ENCODE results near the gene CLK1. TPM values are rescaled to one million over a fixed set of nuclear protein-coding genes. Genes with fewer than 3 reads are reported as not detected.

CLK1 gene
- total and polyA plus RNA-seq, 3 donors from 2014 or later, result 62.7 to 117 (median 107) TPM

DNA sequence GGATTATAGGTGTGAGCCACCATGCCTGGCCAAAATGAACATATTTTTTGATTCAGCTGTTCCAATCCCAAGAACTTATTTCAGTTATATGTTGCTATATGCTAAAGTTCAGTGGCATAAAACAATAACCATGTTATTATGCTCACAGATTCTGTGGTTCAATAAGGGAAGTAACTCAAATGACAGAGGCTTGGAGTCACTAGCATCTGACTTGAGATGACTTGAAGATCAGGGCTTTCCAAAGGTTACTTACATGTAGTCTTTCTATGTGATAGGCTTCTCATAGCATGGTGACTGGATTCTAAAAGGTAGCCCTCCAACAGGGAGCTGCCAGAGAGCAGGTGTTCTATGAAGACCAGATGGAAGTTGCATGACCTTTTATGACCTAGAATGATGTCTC is 17.2 kb downstream of the CLK1 start:
- Histone ChIP-seq H3K27me3 (no peaks in the 10 kb centered on the region), H3K9me3 (no peaks in the 10 kb centered on the region), H3K27ac (no peak overlapping the region), H3K4me1 (no peaks in the 10 kb centered on the region), H3K4me3 (no peak overlapping the region), H3K36me3 (ENCODE audit: low read depth, missing control alignments) (no peaks in the 10 kb centered on the region)
- TF ChIP-seq POLR2A (IDR thresholded peaks at IDR 0.05), result no peak
- no peak for TF ChIP-seq CTCF (IDR thresholded peaks at IDR 0.05)
- intact Hi-C loops (cut with DNase I; ENCODE audit: low total_unique reads), result no loop called here
- no peak for DNase-seq

DNA sequence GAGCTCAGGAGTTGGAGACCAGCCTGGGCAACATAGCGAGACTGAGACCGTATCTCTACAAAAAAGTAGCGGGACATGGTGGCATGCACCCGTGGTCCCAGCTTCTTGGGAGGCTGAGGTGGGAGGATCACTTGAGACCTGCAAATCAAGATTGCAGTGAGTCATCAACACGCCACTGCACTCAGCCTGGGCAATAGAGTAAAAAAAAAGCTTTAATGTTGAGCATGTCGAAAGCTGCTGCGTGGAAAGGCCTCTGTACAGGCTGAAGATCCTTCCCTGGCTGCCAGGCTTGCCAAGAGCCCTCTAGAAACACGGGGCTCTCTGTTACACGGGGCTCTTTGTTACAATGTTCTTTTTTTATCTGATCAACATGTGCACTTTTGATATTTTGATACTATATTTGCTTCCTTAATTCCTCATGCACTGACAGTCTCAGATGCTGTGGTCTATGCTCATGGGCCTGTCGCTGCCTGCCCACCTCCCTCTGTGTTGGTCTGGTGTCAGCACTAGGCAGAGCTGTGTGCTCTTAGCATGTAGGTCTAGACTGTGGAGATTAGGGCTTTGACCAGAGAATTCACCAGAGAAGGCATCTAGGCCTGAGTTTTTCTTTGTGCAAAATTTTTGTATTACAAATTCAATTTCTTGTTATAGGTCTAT is 18.7 kb downstream of the CLK1 start:
- TF ChIP-seq POLR2A (IDR thresholded peaks at IDR 0.05), result no peak
- no peak for TF ChIP-seq CTCF (IDR thresholded peaks at IDR 0.05)
- no peaks in the 10 kb centered on the region for H3K9me3 ChIP-seq
- 67 to 68% methylated on average over 10 of the region's 10 CpGs for WGBS, 2 donors
- peak; percentile 79 for DNase-seq
- intact Hi-C loops (cut with DNase I; ENCODE audit: low total_unique reads), result no loop called here
- H3K27me3 ChIP-seq, result no peaks in the 10 kb centered on the region
- no peaks in the 10 kb centered on the region for H3K36me3 ChIP-seq (ENCODE audit: low read depth, missing control alignments)
- H3K27ac ChIP-seq, result no peak overlapping the region
- no peak overlapping the region for H3K4me3 ChIP-seq
- no peaks in the 10 kb centered on the region for H3K4me1 ChIP-seq

DNA sequence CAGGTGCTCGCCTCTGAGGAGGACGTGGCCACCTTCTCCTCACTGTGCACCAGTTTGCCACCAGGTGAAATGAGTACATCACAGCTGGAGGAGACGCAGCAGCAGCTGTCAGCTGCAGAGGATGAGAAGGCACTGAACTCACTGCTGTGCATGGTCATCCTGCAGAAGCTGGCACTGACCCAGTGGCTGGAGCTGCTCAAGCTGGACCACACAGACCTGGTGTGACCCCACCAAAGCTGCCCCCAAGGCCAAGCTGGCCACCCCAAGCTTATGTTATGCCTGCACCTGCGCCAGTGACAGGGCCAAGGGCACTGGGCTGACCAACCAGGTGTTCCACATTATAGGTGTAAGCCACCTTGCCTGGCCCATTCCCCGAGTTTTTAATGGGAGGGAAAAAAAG is 19.3 kb downstream of the CLK1 start:
- Histone ChIP-seq H3K9me3 (no peaks in the 10 kb centered on the region), H3K4me1 (no peaks in the 10 kb centered on the region), H3K4me3 (no peak overlapping the region), H3K27me3 (no peaks in the 10 kb centered on the region), H3K36me3 (ENCODE audit: low read depth, missing control alignments) (no peaks in the 10 kb centered on the region), H3K27ac (no peak overlapping the region)
- TF ChIP-seq CTCF (IDR thresholded peaks at IDR 0.05) (no peak), POLR2A (IDR thresholded peaks at IDR 0.05) (no peak)
- DNase-seq, result no peak
- 90 to 95% methylated on average over 4 to 5 of the region's 5 CpGs for WGBS, 2 donors
- intact Hi-C loops (cut with DNase I; ENCODE audit: low total_unique reads), result no loop called here

DNA sequence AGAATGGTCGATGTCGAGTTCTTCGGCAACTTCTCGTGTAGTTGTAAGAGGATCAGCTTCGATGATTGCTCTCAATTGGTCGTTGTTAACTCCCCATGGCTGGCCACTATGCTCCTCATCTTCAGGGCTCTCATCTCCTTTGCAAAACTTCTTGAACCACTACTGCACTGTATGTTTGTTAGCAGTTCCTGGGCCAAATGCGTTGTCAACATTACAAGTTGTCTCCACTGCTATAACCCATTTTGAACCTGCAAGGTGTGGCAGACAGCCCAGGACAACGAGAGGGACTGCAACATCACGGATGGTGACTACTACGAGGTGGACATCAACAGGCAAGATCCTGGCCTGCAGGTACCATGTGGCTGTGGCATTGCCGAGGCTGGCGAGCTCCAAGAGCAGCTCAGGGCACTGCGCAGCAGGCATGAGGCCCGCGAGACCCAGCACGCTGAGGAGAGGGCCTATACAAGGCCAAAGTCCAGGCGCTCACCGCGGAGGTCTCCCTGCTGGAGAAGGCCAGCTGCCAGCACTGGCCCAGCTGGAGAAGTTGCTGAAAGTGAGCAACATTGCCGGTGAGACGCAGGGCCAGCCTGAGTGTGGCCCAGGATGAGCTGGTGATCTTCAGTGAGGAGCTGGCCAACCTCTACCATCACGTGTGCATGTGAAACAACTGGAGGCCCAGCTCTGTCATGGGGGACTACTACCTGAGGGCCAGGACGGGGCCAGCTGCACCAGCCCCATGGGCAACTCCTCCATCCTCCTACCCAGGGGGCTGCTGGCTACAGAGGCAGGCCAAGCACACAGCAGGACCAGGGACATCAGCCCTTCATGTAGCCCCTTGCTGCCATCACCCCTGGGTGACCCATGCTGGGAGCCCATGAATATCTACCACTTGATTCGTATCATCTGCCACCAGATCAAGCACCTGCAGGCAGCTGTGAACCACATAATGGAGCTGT is 20.2 kb downstream of the CLK1 start:
- Histone ChIP-seq H3K4me1 (no peaks in the 10 kb centered on the region), H3K27ac (no peak overlapping the region), H3K36me3 (ENCODE audit: low read depth, missing control alignments) (no peaks in the 10 kb centered on the region), H3K9me3 (no peaks in the 10 kb centered on the region), H3K27me3 (no peaks in the 10 kb centered on the region), H3K4me3 (no peak overlapping the region)
- 93 to 96% methylated on average over 14 to 24 of the region's 24 CpGs for WGBS, 2 donors
- intact Hi-C loops (cut with DNase I; ENCODE audit: low total_unique reads), result no loop called here
- TF ChIP-seq POLR2A (IDR thresholded peaks at IDR 0.05) (no peak), CTCF (IDR thresholded peaks at IDR 0.05) (no peak)
- DNase-seq, result no peak

Measured in testis (tissue), 3 donors.